ENCODE measurements around the gene SSBP3.

DNA sequence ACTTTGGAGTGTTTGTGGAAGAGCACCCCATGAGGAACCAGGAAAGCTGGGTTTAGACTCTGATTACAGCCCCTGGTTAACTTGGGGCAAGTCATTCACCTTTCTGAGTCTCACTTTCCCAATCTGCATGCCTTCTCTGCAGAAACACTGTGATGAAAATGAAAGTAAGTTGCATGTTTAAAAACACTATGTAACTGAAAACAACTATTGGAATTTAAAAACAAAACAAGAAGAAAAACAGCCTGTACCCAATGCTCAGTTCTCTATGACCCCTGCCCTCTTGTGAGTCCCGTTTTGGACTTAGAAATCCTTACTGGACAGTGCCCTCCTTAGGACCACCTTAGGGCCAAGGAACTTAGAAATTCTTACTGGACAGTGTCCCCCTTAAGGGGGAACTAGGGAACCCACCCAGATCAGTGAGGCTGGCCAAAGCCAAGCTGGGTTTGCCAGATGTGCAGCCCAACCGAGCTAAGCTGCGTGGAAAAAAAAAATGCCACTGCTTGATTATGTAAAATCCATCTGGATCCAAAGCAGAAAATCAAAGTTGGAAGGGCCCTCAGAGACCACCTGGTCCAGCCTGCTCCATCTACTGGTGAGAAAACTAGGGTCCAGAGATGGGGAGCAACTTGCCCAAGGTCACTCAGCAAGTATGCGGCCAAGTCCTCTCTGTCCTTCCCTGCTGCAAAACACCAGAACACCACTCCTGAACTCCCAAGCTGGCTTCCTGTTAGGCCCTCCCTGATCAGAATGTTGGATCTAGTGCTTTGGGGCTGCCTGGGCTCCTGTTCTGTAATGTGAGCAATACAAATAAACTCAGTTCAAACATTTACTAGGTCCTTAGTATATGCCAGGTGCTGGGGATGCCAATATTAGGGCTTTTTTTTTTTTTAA is 128.5 kb downstream of the SSBP3 start:
- no peak for TF ChIP-seq POLR2AphosphoS5 (IDR thresholded peaks at IDR 0.05; ENCODE audit: low read depth, low read length)
- TF ChIP-seq SIN3A (IDR thresholded peaks at IDR 0.05; ENCODE audit: borderline replicate concordance, insufficient read depth, low read length), result no peak
- TF ChIP-seq, protein P1, sequence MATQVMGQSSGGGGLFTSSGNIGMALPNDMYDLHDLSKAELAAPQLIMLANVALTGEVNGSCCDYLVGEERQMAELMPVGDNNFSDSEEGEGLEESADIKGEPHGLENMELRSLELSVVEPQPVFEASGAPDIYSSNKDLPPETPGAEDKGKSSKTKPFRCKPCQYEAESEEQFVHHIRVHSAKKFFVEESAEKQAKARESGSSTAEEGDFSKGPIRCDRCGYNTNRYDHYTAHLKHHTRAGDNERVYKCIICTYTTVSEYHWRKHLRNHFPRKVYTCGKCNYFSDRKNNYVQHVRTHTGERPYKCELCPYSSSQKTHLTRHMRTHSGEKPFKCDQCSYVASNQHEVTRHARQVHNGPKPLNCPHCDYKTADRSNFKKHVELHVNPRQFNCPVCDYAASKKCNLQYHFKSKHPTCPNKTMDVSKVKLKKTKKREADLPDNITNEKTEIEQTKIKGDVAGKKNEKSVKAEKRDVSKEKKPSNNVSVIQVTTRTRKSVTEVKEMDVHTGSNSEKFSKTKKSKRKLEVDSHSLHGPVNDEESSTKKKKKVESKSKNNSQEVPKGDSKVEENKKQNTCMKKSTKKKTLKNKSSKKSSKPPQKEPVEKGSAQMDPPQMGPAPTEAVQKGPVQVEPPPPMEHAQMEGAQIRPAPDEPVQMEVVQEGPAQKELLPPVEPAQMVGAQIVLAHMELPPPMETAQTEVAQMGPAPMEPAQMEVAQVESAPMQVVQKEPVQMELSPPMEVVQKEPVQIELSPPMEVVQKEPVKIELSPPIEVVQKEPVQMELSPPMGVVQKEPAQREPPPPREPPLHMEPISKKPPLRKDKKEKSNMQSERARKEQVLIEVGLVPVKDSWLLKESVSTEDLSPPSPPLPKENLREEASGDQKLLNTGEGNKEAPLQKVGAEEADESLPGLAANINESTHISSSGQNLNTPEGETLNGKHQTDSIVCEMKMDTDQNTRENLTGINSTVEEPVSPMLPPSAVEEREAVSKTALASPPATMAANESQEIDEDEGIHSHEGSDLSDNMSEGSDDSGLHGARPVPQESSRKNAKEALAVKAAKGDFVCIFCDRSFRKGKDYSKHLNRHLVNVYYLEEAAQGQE (IDR thresholded peaks at IDR 0.05; ENCODE audit: insufficient read depth in 1 of 2, low read depth in 2 of 2, low read length in 2 of 2), result no peak
- no peak for TF ChIP-seq TAF1 (IDR thresholded peaks at IDR 0.05; ENCODE audit: borderline replicate concordance, insufficient read depth, low read length)

Measured in PFSK-1 (cell line).